Measurements from ENCODE around the gene IL24. TPM values are rescaled to one million over a fixed set of nuclear protein-coding genes. Genes with fewer than 3 reads are reported as not detected.

Gene IL24
- total RNA-seq, 1 experiment from 2014 or later, result not detected

DNA sequence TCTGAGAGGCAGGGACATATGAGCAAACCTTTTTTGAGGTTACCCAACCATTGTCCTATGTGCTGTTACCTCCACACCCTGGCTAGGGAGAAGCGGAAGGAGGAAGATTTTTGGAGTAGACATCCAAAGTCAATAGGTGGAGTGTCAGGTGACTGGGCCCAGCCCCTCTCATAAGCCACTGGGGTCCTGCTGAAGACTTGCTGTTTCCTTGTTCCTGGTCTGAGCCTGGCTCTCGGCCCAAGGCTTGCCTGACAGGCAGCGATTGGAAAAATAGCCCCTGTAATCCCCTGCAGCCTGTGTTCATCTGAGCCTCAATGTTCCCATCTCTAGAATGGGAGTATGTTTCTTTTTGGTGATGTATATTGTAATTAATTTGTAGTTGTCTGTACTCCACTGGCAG lies 55.9 kb downstream of the IL24 start:
- Histone ChIP-seq H4K20me1 (ENCODE audit: insufficient read depth) (no peaks in the 10 kb centered on the region), H3K79me2 (ENCODE audit: low read depth) (no peaks in the 10 kb centered on the region), H2AFZ (no peak overlapping the region), H3K27me3 (ENCODE audit: insufficient read depth, low read depth) (no peaks in the 10 kb centered on the region), H3K27ac (peak overlapping the region; percentile 64), H3K9me2 (ENCODE audit: insufficient read depth) (no peaks in the 10 kb centered on the region), H3K9me3 (ENCODE audit: insufficient read depth, low read depth) (no peaks in the 10 kb centered on the region), H3K4me1 (replicated peaks; ENCODE audit: insufficient read depth) (peaks cover 30% of the 10 kb centered on the region), H3K4me2 (peak overlapping the region; percentile 56), H3K36me3 (ENCODE audit: low read depth) (no peaks in the 10 kb centered on the region), H3F3A (ENCODE audit: insufficient read depth, low read depth) (no peaks in the 10 kb centered on the region), H3K4me3 (no peak overlapping the region)
- no TSS peak for BruUV-seq (replicated peaks)
- no peak for DNase-seq
- POLR2A ChIA-PET (ENCODE audit: unreplicated experiment), result no interaction called here
- intact Hi-C loops (cut with micrococcal nuclease; ENCODE audit: unreplicated experiment), result no loop called here
- TF ChIP-seq, protein P1, sequence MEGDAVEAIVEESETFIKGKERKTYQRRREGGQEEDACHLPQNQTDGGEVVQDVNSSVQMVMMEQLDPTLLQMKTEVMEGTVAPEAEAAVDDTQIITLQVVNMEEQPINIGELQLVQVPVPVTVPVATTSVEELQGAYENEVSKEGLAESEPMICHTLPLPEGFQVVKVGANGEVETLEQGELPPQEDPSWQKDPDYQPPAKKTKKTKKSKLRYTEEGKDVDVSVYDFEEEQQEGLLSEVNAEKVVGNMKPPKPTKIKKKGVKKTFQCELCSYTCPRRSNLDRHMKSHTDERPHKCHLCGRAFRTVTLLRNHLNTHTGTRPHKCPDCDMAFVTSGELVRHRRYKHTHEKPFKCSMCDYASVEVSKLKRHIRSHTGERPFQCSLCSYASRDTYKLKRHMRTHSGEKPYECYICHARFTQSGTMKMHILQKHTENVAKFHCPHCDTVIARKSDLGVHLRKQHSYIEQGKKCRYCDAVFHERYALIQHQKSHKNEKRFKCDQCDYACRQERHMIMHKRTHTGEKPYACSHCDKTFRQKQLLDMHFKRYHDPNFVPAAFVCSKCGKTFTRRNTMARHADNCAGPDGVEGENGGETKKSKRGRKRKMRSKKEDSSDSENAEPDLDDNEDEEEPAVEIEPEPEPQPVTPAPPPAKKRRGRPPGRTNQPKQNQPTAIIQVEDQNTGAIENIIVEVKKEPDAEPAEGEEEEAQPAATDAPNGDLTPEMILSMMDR (conservative IDR thresholded peaks at IDR 0.05), result no peak
- no peak for TF ChIP-seq EZH2 (IDR thresholded peaks at IDR 0.05; ENCODE audit: low read depth)
- CTCF ChIA-PET, result no interaction called here

DNA sequence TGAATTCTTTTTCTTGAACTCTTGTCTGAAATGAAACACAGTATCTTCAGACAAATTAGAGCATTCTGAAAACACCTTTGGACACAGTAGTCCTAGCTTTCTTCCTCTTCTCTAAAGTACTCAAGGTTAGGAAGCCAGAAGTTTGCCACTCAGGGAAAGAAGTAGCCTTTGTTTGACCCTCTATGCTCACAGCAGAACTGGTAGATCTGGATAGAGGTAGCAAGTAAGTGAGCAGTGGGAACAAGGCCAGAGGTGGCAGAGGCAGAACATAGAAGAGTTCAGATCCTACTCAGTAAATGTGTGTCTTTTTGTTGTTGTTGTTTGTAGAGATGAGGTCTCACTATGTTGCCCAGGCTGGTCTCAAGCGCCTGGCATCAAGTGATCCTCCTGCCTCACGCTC lies 56.4 kb downstream of the IL24 start:
- ChIA-PET CTCF (interaction anchor here (0.6 kb wide), 1 partner anchor 228 kb away, joined by 5 read pairs; no protein-coding TSS in a partner anchor), POLR2A (ENCODE audit: unreplicated experiment) (interaction anchor here (1.0 kb wide), 1 partner anchor 79 kb away, joined by 18 read pairs; the partner anchor contains the start of gene C1orf116)
- Histone ChIP-seq H3K9me2 (ENCODE audit: insufficient read depth) (no peaks in the 10 kb centered on the region), H4K20me1 (ENCODE audit: insufficient read depth) (no peaks in the 10 kb centered on the region), H2AFZ (no peak overlapping the region), H3F3A (ENCODE audit: insufficient read depth, low read depth) (no peaks in the 10 kb centered on the region), H3K4me2 (peak overlapping the region; percentile 56), H3K4me1 (replicated peaks; ENCODE audit: insufficient read depth) (peaks cover 30% of the 10 kb centered on the region), H3K27me3 (ENCODE audit: insufficient read depth, low read depth) (no peaks in the 10 kb centered on the region), H3K79me2 (ENCODE audit: low read depth) (no peaks in the 10 kb centered on the region), H3K4me3 (no peak overlapping the region), H3K27ac (peak overlapping the region; percentile 64), H3K9me3 (ENCODE audit: insufficient read depth, low read depth) (no peaks in the 10 kb centered on the region), H3K36me3 (ENCODE audit: low read depth) (no peaks in the 10 kb centered on the region)
- no TSS peak for BruUV-seq (replicated peaks)
- intact Hi-C loops (cut with micrococcal nuclease; ENCODE audit: unreplicated experiment), result no loop called here
- DNase-seq, result peak in 1 of 2 experiments; percentile 78
- TF ChIP-seq, protein P1 (conservative IDR thresholded peaks at IDR 0.05), result no peak
- no peak for TF ChIP-seq EZH2 (IDR thresholded peaks at IDR 0.05; ENCODE audit: low read depth)

Other genes starting within 250 kb of the IL24 start
- 62.6 and 70.6 TPM in 2 replicates for gene MAPKAPK2, start 212.5 kb upstream of the IL24 start, total RNA-seq (2021)
- not detected in 2 replicates for gene IL19, start 126.7 kb upstream of the IL24 start, total RNA-seq (2021)
- gene IL10, start 124.9 kb upstream of the IL24 start, total RNA-seq (2021), result not detected in 2 replicates
- not detected in 2 replicates for gene IL20, start 31.8 kb upstream of the IL24 start, total RNA-seq (2021)
- 0.63 and 1.2 TPM in 2 replicates for gene FCMR, start 24.5 kb downstream of the IL24 start, total RNA-seq (2021)
- 0.10 TPM in 1 of 2 replicates, not detected in the other for gene PIGR, start 49.0 kb downstream of the IL24 start, total RNA-seq (2021)
- not detected in 2 replicates for gene FCAMR, start 73.0 kb downstream of the IL24 start, total RNA-seq (2021)
- gene C1orf116, start 135.3 kb downstream of the IL24 start, total RNA-seq (2021), result 30.2 and 36.7 TPM in 2 replicates
- 11.2 and 12.5 TPM in 2 replicates for gene YOD1, start 153.8 kb downstream of the IL24 start, total RNA-seq (2021)
- gene PFKFB2, start 155.8 kb downstream of the IL24 start, total RNA-seq (2021), result 16.3 and 28.0 TPM in 2 replicates
- 1.4 and 4.2 TPM in 2 replicates for gene C4BPB, start 191.4 kb downstream of the IL24 start, total RNA-seq (2021)
- gene C4BPA, start 206.8 kb downstream of the IL24 start, total RNA-seq (2021), result not detected in 2 replicates

Data from PC-9 (cell line).